Stomach (tissue), 9 donors: ENCODE data around the gene POU2AF2. TPM values are rescaled to one million over a fixed set of nuclear protein-coding genes. Genes with fewer than 3 reads are reported as not detected.

Experiments used
- DNase-seq, 2 donors: peaks; one replicate each; pipeline versions ENCODE4 v3.0.0 to v3.0.0-alpha.2; 2013 to 2019
- H3K27ac ChIP-seq, 5 donors: fragments of 200-600 bp in 4 of 5; sonication (generic) in 4 of 5; one replicate each; pipeline ENCODE4 v1.5.1; 2013 to 2019; ENCODE audit warnings: mild to moderate bottlenecking in 1 of 5, moderate library complexity in 1 of 5
- H3K27me3 ChIP-seq, 3 donors: fragments of 200-600 bp; sonication (generic); one replicate each; pipeline ENCODE4 v1.5.1; 2017 to 2019; ENCODE audit warnings: mixed run types in 1 of 3
- H3K36me3 ChIP-seq, 4 donors: fragments of 200-600 bp; sonication (generic); 1 replicate in 3 of 4; 2 replicates in 1 of 4; pipeline ENCODE4 v1.5.1; 2016 to 2019
- H3K4me1 ChIP-seq, 4 donors: fragments of 200-600 bp; sonication (generic); one replicate each; pipeline ENCODE4 v1.5.1; 2016 to 2019
- H3K4me3 ChIP-seq, 4 donors: fragments of 200-600 bp; sonication (generic) in 3 of 4; one replicate each; pipeline ENCODE4 v1.5.1; 2016 to 2019; ENCODE audit warnings: mild to moderate bottlenecking in 1 of 4
- H3K9me3 ChIP-seq, 4 donors: fragments of 200-600 bp; sonication (generic); one replicate each; pipeline ENCODE4 v1.5.1; 2016 to 2019
- EP300 ChIP-seq: sonication (generic); formaldehyde crosslinking; IDR thresholded peaks from one replicate; pipeline ENCODE4 v1.6.1; 2017; ENCODE audit warnings: antibody characterized with exemption
- POLR2A ChIP-seq, 4 donors: fragments of 450-650 bp; IDR thresholded peaks; one replicate each; pipeline ENCODE4 v1.6.1; 2016; ENCODE audit warnings: antibody characterized with exemption in 4 of 4, control low read depth in 2 of 4, mild to moderate bottlenecking in 1 of 4, moderate library complexity in 1 of 4
- POLR2AphosphoS5 ChIP-seq, 3 donors: sonication (generic); formaldehyde crosslinking; IDR thresholded peaks; one replicate each; pipeline ENCODE4 v1.6.1; 2016; ENCODE audit warnings: antibody characterized with exemption in 3 of 3
- WGBS, 5 donors: extraction: QIAGEN DNeasy Blood & Tissue Kit in 3 of 5; methylation state at CpG; one replicate each; pipeline versions ENCODE4 v1.1.5 to v1.1.7; 2013 to 2018; 5-methylcytosine and 5-hydroxymethylcytosine counted together
- intact Hi-C: fragments of 100-400 bp; cut with DNase I; formaldehyde crosslinking; loops from one replicate; pipeline ENCODE4 v1.15.1; 2023; ENCODE audit warnings: low total_unique reads
- polyA plus RNA-seq, 3 donors: library from polyadenylated mRNA; stranded (reverse); fragments of 200-250 nt; gene quantifications; one replicate each; pipeline ENCODE4 v1.2.3, GENCODE V29; 2013
- total RNA-seq, 5 donors: library from RNA; depleted of rRNA; stranded (reverse); fragments of >200 nt; gene quantifications; one replicate each; pipeline versions ENCODE4 v1.1.0 to v1.2.3, GENCODE V29; 2014 to 2016
- TF ChIP-seq, protein P1 (sequence below), 7 experiments: fragments of 450-650 bp in 4 of 7; fragments of 200-600 bp in 3 of 7; sonication (generic) in 3 of 7; IDR thresholded peaks; one replicate each; pipeline ENCODE4 v1.5.1; 2016 to 2019; ENCODE audit warnings: antibody characterized with exemption in 7 of 7, control low read depth in 2 of 7, mild to moderate bottlenecking in 1 of 7
- donor health status: healthy with polysubstance abuse.
- donor health status: Bipolar disorder and iron deficiency.
- donor health status: healthy.

POU2AF2 gene
- total and polyA plus RNA-seq, 8 donors = 2.4 to 3.9 (median 3.1) TPM; not detected in 5

DNA sequence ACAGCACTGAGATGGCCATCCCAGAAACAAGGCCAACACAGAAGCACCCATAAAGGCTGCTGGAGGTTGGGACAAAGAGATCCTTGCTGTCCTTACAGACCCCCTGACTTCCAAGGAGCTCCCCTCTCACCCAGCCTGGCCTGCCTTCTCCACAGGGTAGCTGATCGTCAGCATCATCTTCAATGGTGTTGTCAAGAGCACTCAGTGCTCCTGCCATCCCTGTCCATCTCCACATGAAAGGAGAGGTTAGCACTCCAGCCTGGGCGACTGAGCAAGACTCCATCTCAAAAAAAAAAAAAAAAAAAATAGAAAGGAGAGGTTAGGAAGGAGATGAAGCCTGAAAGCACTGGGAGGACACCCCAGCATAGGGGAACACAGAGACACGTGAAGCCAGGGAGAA is 50.7 kb downstream of the POU2AF2 start:
- Histone ChIP-seq H3K27ac (peak overlapping the region in 1 of 5 donors; percentile 42), H3K9me3 (no peaks in the 10 kb centered on the region), H3K4me3 (no peak overlapping the region), H3K36me3 (peaks cover 0 to 6% (median 0%) of the 10 kb centered on the region in 4 donors), H3K4me1 (peaks cover 12 to 45% (median 39%) of the 10 kb centered on the region in 4 donors), H3K27me3 (peaks cover 0 to 20% (median 0%) of the 10 kb centered on the region in 3 donors)
- intact Hi-C loops = no loop called here
- DNase-seq = no peak
- TF ChIP-seq, protein P1, sequence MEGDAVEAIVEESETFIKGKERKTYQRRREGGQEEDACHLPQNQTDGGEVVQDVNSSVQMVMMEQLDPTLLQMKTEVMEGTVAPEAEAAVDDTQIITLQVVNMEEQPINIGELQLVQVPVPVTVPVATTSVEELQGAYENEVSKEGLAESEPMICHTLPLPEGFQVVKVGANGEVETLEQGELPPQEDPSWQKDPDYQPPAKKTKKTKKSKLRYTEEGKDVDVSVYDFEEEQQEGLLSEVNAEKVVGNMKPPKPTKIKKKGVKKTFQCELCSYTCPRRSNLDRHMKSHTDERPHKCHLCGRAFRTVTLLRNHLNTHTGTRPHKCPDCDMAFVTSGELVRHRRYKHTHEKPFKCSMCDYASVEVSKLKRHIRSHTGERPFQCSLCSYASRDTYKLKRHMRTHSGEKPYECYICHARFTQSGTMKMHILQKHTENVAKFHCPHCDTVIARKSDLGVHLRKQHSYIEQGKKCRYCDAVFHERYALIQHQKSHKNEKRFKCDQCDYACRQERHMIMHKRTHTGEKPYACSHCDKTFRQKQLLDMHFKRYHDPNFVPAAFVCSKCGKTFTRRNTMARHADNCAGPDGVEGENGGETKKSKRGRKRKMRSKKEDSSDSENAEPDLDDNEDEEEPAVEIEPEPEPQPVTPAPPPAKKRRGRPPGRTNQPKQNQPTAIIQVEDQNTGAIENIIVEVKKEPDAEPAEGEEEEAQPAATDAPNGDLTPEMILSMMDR (IDR thresholded peaks at IDR 0.05) = no peak
- TF ChIP-seq EP300 (no peak), POLR2A (IDR thresholded peaks at IDR 0.05) (no peak)
- 67 to 81% (median 77%) methylated on average over 3 of the region's 3 CpGs for WGBS, 5 donors

DNA sequence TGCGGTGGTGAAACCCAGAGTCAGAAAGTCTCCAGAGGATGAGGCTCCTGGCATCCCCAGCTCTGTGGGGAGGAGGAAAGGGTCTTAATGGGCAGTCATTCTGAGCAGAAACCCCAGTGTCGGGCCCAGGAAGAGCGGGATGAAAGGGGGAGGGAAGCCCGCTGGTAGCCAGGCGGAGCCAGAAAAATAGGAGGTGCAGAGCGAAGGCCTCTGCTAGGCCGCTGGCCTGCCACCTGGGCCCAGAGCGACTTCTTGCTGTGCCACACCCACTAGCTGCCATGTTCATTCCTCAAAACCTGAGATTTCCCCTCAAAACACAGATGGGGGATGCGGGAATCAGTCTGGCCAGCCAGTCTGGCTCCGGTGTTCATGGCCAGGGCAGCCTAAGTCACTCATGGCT is 52.2 kb downstream of the POU2AF2 start:
- no peak for DNase-seq
- Histone ChIP-seq H3K4me3 (peak overlapping the region in 1 of 4 donors; percentile 71), H3K27me3 (peaks cover 0 to 20% (median 0%) of the 10 kb centered on the region in 3 donors), H3K36me3 (peaks cover 0 to 6% (median 0%) of the 10 kb centered on the region in 4 donors), H3K27ac (peak overlapping the region; percentile 28 to 99 (median 96)), H3K4me1 (peaks cover 12 to 59% (median 48%) of the 10 kb centered on the region in 4 donors), H3K9me3 (no peaks in the 10 kb centered on the region)
- intact Hi-C loops = no loop called here
- TF ChIP-seq POLR2A (IDR thresholded peaks at IDR 0.05) = no peak
- 88 to 94% (median 91%) methylated on average over 10 of the region's 10 CpGs for WGBS, 5 donors

DNA sequence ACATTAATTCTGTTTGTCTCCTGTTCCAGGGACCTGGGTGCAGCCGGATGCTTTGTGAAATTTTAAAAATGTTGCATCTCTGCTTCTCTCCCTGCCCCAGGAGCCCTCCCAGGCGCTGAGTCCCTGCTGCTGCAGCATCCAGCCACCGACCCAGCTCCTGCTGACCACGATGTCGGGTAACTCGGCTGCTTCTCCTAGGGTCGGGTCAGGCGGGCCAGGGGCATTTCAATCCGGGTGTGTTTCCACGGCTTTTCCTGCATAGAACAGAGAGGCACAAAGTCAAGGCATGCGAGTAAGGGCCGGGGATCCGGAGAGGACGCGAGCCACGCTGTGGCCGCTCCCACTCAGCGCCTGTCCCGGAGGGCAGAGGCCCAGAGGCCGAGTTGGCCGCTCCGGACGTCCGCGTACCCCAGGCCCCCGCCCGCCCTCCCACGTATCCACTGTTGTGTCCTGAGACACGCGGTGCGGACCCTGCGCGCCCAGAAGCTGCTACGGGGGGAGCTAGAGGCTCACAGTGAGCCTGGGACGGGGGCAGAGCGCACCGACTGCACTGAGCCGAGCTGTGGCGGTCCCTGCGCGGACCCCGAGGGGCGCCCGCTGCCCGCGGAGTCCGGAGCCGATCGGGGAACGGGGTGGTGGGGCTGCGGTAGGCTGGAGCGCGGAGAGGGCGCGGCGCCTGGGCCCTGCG is 53.0 kb downstream of the POU2AF2 start, which contains the start of gene POU2AF3:
POU2AF3 (plus strand) TSS at position 134 of the 688 bp plus-strand sequence; CDS start at position 170, 36 bp downstream.
- Histone ChIP-seq H3K27ac (peak within 1 kb of the TSS; percentile 92 to 99 (median 96)), H3K4me1 (peaks cover 12 to 60% (median 50%) of the 10 kb centered on the region in 4 donors), H3K4me3 (peak within 1 kb of the TSS; percentile 55 to 78 (median 72)), H3K36me3 (peaks cover 0 to 6% (median 0%) of the 10 kb centered on the region in 4 donors), H3K9me3 (no peaks in the 10 kb centered on the region), H3K27me3 (peaks cover 0 to 20% (median 0%) of the 10 kb centered on the region in 3 donors)
- 3 to 12% (median 8%) methylated on average over 34 to 57 of the region's 57 CpGs for WGBS, 5 donors
- TF ChIP-seq POLR2A (IDR thresholded peaks at IDR 0.05) = no peak
- no peak for TF ChIP-seq POLR2AphosphoS5 (IDR thresholded peaks at IDR 0.05)
- TF ChIP-seq, protein P1 (IDR thresholded peaks at IDR 0.05) = no peak
- TF ChIP-seq EP300 = no peak
- intact Hi-C loops = no loop called here
- no peak for DNase-seq

DNA sequence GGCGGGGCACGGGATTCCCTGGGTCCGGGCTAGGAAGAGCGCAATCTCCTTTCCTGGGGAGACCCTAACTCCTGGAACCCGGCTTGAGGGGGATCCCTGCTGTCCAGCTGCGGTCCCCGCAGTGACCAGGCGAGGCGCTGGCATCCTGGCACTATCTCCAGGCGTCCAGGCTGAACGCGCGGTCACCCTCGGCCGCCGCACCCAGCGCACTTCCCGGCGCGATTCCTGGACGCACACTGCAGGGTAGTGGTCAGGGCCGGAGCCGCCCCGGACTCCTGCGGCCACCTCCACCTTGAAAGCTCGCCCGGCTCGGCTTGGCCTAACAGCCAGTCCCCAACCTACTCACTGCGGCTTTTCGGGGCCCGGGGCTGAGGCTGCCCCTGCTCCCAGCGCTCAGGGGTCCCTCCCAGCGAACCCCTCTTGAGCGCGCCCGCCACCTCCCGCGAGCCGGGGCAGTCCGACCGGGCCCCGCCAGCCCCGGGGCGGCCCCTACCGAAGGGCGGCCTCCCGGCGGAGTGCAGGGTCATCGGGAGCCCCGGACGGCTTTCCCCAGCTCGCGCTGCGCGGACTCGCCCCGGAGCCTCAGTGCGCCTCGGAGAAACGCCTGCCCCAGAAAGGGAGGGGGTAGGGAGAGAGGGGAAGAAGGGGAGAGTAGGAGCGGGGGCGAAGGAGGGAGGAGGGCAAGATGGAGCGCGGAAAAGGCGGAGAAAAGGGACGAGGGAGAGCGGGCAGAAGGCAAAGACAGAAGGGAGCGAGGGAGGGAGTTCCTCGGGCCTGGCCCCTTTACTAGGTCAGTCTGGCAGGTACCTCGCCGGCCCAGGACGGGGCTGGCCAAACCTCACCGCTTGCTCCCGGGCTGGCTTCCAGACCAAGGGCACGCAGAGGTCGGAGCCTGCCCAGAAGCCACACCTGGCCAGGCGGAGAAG is 53.8 kb downstream of the POU2AF2 start:
- WGBS, 5 donors = 1 to 5% (median 3%) methylated on average over 48 to 77 of the region's 77 CpGs
- peaks cover 0 to 20% (median 0%) of the 10 kb centered on the region in 3 donors for H3K27me3 ChIP-seq
- TF ChIP-seq, protein P1 (IDR thresholded peaks at IDR 0.05) = peak in 5 of 7 experiments; percentile 40 to 68 (median 58)
- TF ChIP-seq EP300 (no peak), POLR2A (IDR thresholded peaks at IDR 0.05) (peak in 2 of 4 donors; percentile 24 to 55), POLR2AphosphoS5 (IDR thresholded peaks at IDR 0.05) (peak in 2 of 3 donors; percentile 64 to 87)
- DNase-seq = peak; percentile 89 to 92
- peak overlapping the region; percentile 92 to 99 (median 96) for H3K27ac ChIP-seq
- H3K4me3 ChIP-seq = peak overlapping the region; percentile 55 to 78 (median 72)
- H3K4me1 ChIP-seq = peaks cover 12 to 60% (median 52%) of the 10 kb centered on the region in 4 donors
- H3K9me3 ChIP-seq = no peaks in the 10 kb centered on the region
- peaks cover 0 to 6% (median 0%) of the 10 kb centered on the region in 4 donors for H3K36me3 ChIP-seq
- intact Hi-C loops = no loop called here
